Fibroblast of mammary gland (primary cell): Measurements from ENCODE around the gene CNTN5.
A peak's percentile ranks its signal among the peaks of the same experiment; 100 is the strongest.

Source experiments
- DNase-seq: peaks from one replicate; pipeline ENCODE4 v3.0.0-alpha.2; 2010; ENCODE audit warnings: low read depth
- H3K4me3 ChIP-seq: 2 replicates; pipeline ENCODE4 v1.5.1; 2011; ENCODE audit warnings: low read depth, mild to moderate bottlenecking, low read length, moderate library complexity; ENCODE audit not compliant: control insufficient read depth
- CTCF ChIP-seq: conservative IDR thresholded peaks from 2 replicates; pipeline ENCODE4 v1.5.1; 2011; ENCODE audit warnings: low read depth, low read length, inconsistent platforms; ENCODE audit not compliant: control insufficient read depth, insufficient read depth

Gene CNTN5

GRCh38 chr11:99531468-99531867, 510.7 kb downstream of the CNTN5 start:
- no peak overlapping the region for H3K4me3 ChIP-seq
- TF ChIP-seq CTCF = no peak
- no peak for DNase-seq

- TF ChIP-seq CTCF = no peak
- H3K4me3 ChIP-seq = no peak overlapping the region
- peak; percentile 48 for DNase-seq
Measured at GRCh38 chr11:99534812-99535211, 514.1 kb downstream of the CNTN5 start.

- DNase-seq = no peak
- no peak overlapping the region for H3K4me3 ChIP-seq
- TF ChIP-seq CTCF = no peak
Measured at GRCh38 chr11:99535406-99535805, 514.7 kb downstream of the CNTN5 start.

GRCh38 chr11:99535819-99536218, 515.1 kb downstream of the CNTN5 start:
- no peak overlapping the region for H3K4me3 ChIP-seq
- no peak for TF ChIP-seq CTCF
- no peak for DNase-seq

GRCh38 chr11:99537681-99538080, 516.9 kb downstream of the CNTN5 start:
- no peak overlapping the region for H3K4me3 ChIP-seq
- DNase-seq = no peak
- TF ChIP-seq CTCF = no peak

- no peak for DNase-seq
- H3K4me3 ChIP-seq = no peak overlapping the region
- no peak for TF ChIP-seq CTCF
Measured at GRCh38 chr11:99545616-99546015, 524.9 kb downstream of the CNTN5 start.

GRCh38 chr11:99548264-99548663, 527.5 kb downstream of the CNTN5 start:
- peak; percentile 33 for DNase-seq
- no peak for TF ChIP-seq CTCF

More at GRCh38 chr11:99548264-99548663, 527.5 kb downstream of the CNTN5 start:
- no peak overlapping the region for H3K4me3 ChIP-seq
